ENCODE measurements around the gene RASSF8.

DNA sequence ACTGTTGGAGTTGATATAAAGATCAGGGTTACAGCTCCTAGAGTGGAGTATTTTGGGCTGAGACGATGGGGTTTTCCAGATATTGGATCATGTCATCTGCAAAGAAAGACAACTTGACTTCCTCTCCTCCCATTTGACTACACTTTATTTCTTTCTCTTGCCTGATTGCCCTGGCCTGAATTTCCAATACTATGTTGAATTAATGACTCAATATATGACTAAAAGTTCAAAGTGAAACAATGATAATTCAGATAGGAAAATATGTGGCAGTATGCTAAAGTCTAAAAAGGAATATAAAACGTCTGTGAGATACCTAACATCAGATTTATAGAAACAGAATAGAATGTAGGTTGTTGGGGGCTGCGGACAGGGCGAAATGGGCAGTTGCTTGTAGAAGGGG is 94.2 kb downstream of the RASSF8 start:
- TF ChIP-seq, protein P1, sequence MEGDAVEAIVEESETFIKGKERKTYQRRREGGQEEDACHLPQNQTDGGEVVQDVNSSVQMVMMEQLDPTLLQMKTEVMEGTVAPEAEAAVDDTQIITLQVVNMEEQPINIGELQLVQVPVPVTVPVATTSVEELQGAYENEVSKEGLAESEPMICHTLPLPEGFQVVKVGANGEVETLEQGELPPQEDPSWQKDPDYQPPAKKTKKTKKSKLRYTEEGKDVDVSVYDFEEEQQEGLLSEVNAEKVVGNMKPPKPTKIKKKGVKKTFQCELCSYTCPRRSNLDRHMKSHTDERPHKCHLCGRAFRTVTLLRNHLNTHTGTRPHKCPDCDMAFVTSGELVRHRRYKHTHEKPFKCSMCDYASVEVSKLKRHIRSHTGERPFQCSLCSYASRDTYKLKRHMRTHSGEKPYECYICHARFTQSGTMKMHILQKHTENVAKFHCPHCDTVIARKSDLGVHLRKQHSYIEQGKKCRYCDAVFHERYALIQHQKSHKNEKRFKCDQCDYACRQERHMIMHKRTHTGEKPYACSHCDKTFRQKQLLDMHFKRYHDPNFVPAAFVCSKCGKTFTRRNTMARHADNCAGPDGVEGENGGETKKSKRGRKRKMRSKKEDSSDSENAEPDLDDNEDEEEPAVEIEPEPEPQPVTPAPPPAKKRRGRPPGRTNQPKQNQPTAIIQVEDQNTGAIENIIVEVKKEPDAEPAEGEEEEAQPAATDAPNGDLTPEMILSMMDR (IDR thresholded peaks at IDR 0.05): no peak
- TF ChIP-seq POLR2A (IDR thresholded peaks at IDR 0.05) (no peak), POLR2AphosphoS5 (IDR thresholded peaks at IDR 0.05) (no peak)
